SU-DHL-6 (cell line): ENCODE results near the gene ASIP.
A peak's percentile ranks its signal among the peaks of the same experiment; 100 is the strongest.

Source experiments
- H2AFZ ChIP-seq: fragments of 200-600 bp; sonication (generic); 2 replicates; pipeline ENCODE4 v1.6.1; 2014; ENCODE audit warnings: low read depth, mild to moderate bottlenecking, moderate library complexity, mixed read lengths, antibody characterized with exemption, low read length; ENCODE audit not compliant: severe bottlenecking
- H3F3A ChIP-seq: fragments of 200-600 bp; shearing (Covaris generic); 2 replicates; pipeline ENCODE4 v1.6.0; 2016; ENCODE audit warnings: antibody characterized with exemption, mild to moderate bottlenecking; ENCODE audit not compliant: insufficient read depth
- H3K27ac ChIP-seq: fragments of 200-600 bp; sonication (generic); 2 replicates; pipeline ENCODE4 v1.5.1; 2016; ENCODE audit warnings: low read depth, mild to moderate bottlenecking, low read length, moderate library complexity, mixed read lengths
- H3K27me3 ChIP-seq: fragments of 200-600 bp; sonication (generic), shearing (Covaris generic); 2 replicates; pipeline ENCODE4 v1.6.0; 2014; ENCODE audit warnings: mild to moderate bottlenecking, low read length
- H3K36me3 ChIP-seq: fragments of 200-600 bp; sonication (generic); 2 replicates; pipeline ENCODE4 v1.6.1; 2014; ENCODE audit warnings: mild to moderate bottlenecking, low read length, mixed read lengths
- H3K4me2 ChIP-seq: fragments of 300-600, 200-600 bp; shearing (Covaris generic), sonication (generic); 2 replicates; pipeline ENCODE4 v1.6.0; 2014; ENCODE audit warnings: low read length, low read depth, mild to moderate bottlenecking; ENCODE audit not compliant: poor library complexity, severe bottlenecking
- H3K4me3 ChIP-seq: fragments of 200-600 bp; sonication (generic); 2 replicates; pipeline ENCODE4 v1.5.1; 2014; ENCODE audit warnings: antibody characterized with exemption, low read length, mild to moderate bottlenecking, mixed read lengths; ENCODE audit not compliant: insufficient read depth, poor library complexity, severe bottlenecking
- H3K79me2 ChIP-seq: fragments of 200-600 bp; sonication (generic); 2 replicates; pipeline ENCODE4 v1.6.1; 2014; ENCODE audit warnings: mild to moderate bottlenecking, low read length, moderate library complexity; ENCODE audit not compliant: insufficient read depth
- H3K9ac ChIP-seq: fragments of 200-600 bp; sonication (generic); 2 replicates; pipeline ENCODE4 v1.7.0; 2014; ENCODE audit warnings: mild to moderate bottlenecking, low read length
- H3K9me2 ChIP-seq: fragments of 200-600 bp; sonication (generic); replicated peaks from 2 replicates; pipeline ENCODE4 v1.6.1; 2014; ENCODE audit warnings: low read length; ENCODE audit not compliant: insufficient read depth
- H3K9me3 ChIP-seq: fragments of 200-600 bp; sonication (generic); 2 replicates; pipeline ENCODE4 v1.6.1; 2014; ENCODE audit warnings: low read length, mixed read lengths; ENCODE audit not compliant: insufficient read depth
- H4K20me1 ChIP-seq: fragments of 200-600 bp; sonication (generic); 2 replicates; pipeline ENCODE4 v1.6.1; 2014; ENCODE audit warnings: low read depth, mild to moderate bottlenecking, antibody characterized with exemption, low read length, moderate library complexity, mixed read lengths
- CTCF ChIP-seq: fragments of 200-600 bp; sonication (generic); IDR thresholded peaks from one replicate; pipeline ENCODE4 v1.5.1; 2017; ENCODE audit warnings: antibody characterized with exemption, mild to moderate bottlenecking, low read length, moderate library complexity; ENCODE audit not compliant: insufficient read depth, poor library complexity, severe bottlenecking
- EZH2phosphoT487 ChIP-seq: fragments of 200-600 bp; sonication (generic), shearing (Covaris generic); conservative IDR thresholded peaks from 2 replicates; pipeline ENCODE4 v1.6.1; 2018; ENCODE audit warnings: mild to moderate bottlenecking, antibody characterized with exemption, low read length, moderate library complexity, mixed read lengths

ASIP gene

DNA sequence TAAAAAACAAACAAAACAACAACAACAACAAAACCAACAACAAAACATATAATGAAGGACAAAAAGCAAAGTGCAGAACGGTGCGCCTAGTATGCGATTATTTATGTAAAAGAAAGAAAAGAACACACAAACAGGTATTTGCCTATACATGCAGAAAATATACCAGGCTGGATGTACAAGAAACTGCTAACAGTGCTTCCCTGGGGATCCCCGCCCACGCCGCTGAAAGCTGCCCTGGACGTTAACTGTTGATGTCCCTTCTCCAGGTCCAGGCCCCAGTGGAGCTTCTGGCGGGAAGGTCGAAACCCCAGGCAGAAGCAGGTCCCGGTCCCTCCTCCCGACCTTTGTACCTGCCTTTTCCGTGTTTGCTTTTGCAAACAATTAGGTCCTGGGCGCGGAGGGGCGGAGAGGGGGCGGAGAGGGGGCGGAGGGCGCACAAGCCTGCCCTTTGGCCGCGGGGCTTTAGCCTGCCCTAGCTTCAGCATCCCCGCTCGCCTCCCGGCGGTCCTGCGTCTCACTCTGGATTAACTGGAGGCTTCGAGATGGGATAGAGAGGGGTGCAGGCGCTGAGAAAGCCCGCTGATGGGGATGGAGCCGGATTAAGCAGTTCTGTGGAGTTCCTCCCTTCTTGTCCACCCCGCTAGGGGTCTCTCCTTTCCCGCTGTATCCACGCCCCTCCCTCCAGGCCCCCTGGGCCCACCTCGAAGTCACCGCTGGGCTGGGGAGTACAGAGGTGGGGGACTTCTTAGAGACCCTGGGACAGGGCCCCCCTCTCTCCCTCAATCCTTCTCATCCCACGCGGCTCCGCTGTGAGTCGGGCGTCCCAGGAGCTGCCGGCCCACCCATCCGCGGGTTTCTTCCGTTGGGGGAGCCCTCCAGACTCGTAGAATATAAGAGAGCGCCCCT is 70.1 kb downstream of the ASIP start:
- Histone ChIP-seq H3K9ac (no peak overlapping the region), H2AFZ (no peak overlapping the region), H3K4me2 (no peak overlapping the region), H4K20me1 (no peaks in the 10 kb centered on the region), H3K9me3 (no peaks in the 10 kb centered on the region), H3K36me3 (no peaks in the 10 kb centered on the region), H3F3A (no peaks in the 10 kb centered on the region), H3K27ac (no peak overlapping the region), H3K79me2 (no peaks in the 10 kb centered on the region), H3K4me3 (no peak overlapping the region), H3K27me3 (no peaks in the 10 kb centered on the region), H3K9me2 (no peaks in the 10 kb centered on the region)
- TF ChIP-seq EZH2phosphoT487 (no peak), CTCF (no peak)

GRCh38 chr20:34312024-34312460 is 70.8 kb downstream of the ASIP start:
- H3K36me3 ChIP-seq, result no peaks in the 10 kb centered on the region
- TF ChIP-seq EZH2phosphoT487 (no peak), CTCF (no peak)
- no peaks in the 10 kb centered on the region for H4K20me1 ChIP-seq
- H3K27me3 ChIP-seq, result no peaks in the 10 kb centered on the region
- H3K4me3 ChIP-seq, result no peak overlapping the region
- no peaks in the 10 kb centered on the region for H3F3A ChIP-seq
- no peaks in the 10 kb centered on the region for H3K9me2 ChIP-seq
- H3K9me3 ChIP-seq, result no peaks in the 10 kb centered on the region
- no peak overlapping the region for H3K9ac ChIP-seq
- H3K79me2 ChIP-seq, result no peaks in the 10 kb centered on the region
- H2AFZ ChIP-seq, result peak overlapping the region; percentile 52
- no peak overlapping the region for H3K27ac ChIP-seq
- H3K4me2 ChIP-seq, result peak overlapping the region; percentile 47

DNA sequence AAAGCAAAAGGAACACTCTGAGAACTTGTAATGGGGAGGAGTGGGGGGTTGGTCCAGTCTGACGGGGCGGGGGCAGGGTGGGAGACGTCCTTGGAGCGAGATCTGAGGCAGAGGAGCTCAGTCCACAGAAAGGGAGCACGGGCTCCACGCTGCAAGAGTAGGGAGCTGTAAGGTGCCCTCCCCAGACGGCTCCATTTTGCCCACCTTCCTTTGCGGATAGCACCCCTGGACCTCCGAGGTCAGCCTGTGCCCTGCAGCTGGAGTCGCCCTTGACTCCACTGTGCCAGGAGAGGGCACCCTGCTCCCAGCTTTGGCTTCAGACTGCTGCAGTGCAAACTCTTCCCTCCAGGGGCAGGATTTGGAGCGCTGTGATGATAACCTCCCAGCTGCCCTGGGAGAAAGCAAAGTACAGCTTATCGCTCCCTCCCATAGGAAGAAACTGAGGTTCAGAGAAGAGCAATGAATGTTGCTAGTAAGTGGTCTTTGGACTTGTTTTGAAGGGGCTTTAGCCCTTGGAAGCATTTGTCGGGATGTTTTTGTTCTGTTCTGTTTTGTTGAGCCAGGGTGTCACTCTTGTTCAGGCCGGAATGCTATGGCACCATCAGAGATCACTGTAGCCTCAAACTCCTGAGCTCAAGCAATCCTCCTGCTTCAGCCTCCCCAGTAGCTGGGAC is 71.5 kb downstream of the ASIP start:
- H4K20me1 ChIP-seq, result no peaks in the 10 kb centered on the region
- H3F3A ChIP-seq, result no peaks in the 10 kb centered on the region
- H3K27ac ChIP-seq, result no peak overlapping the region
- no peaks in the 10 kb centered on the region for H3K9me3 ChIP-seq
- TF ChIP-seq CTCF (peak; percentile 99), EZH2phosphoT487 (no peak)
- no peak overlapping the region for H3K4me3 ChIP-seq
- H3K9me2 ChIP-seq, result no peaks in the 10 kb centered on the region
- no peak overlapping the region for H3K9ac ChIP-seq
- peak overlapping the region; percentile 52 for H2AFZ ChIP-seq
- H3K36me3 ChIP-seq, result no peaks in the 10 kb centered on the region
- peak overlapping the region; percentile 47 for H3K4me2 ChIP-seq
- H3K27me3 ChIP-seq, result no peaks in the 10 kb centered on the region
- no peaks in the 10 kb centered on the region for H3K79me2 ChIP-seq
